Adrenal gland (tissue), 5 donors: Measurements from ENCODE around the gene P4HA2.

Experiments used
- POLR2A ChIP-seq, 2 donors: fragments of 450-650 bp; IDR thresholded peaks; one replicate each; pipeline ENCODE4 v1.6.1; 2017; ENCODE audit warnings: antibody characterized with exemption in 2 of 2, mild to moderate bottlenecking in 2 of 2, moderate library complexity in 1 of 2
- TF ChIP-seq, protein P1 (sequence below), 6 experiments: fragments of 450-650 bp in 4 of 6; fragments of 200-600 bp in 2 of 6; sonication (generic) in 1 of 6; IDR thresholded peaks; 1 replicate in 5 of 6; 2 replicates in 1 of 6; pipeline versions ENCODE4 v1.5.1 to v1.8.0; 2016 to 2021; ENCODE audit warnings: antibody characterized with exemption in 6 of 6, mild to moderate bottlenecking in 2 of 6, moderate library complexity in 1 of 6
- donor health status: DM: no; HTN: no; CAD: no.

GRCh38 chr5:132238901-132239500 lies 11.3 kb upstream of the P4HA2 start:
- TF ChIP-seq, protein P1, sequence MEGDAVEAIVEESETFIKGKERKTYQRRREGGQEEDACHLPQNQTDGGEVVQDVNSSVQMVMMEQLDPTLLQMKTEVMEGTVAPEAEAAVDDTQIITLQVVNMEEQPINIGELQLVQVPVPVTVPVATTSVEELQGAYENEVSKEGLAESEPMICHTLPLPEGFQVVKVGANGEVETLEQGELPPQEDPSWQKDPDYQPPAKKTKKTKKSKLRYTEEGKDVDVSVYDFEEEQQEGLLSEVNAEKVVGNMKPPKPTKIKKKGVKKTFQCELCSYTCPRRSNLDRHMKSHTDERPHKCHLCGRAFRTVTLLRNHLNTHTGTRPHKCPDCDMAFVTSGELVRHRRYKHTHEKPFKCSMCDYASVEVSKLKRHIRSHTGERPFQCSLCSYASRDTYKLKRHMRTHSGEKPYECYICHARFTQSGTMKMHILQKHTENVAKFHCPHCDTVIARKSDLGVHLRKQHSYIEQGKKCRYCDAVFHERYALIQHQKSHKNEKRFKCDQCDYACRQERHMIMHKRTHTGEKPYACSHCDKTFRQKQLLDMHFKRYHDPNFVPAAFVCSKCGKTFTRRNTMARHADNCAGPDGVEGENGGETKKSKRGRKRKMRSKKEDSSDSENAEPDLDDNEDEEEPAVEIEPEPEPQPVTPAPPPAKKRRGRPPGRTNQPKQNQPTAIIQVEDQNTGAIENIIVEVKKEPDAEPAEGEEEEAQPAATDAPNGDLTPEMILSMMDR (IDR thresholded peaks at IDR 0.05), result no peak
- TF ChIP-seq POLR2A (IDR thresholded peaks at IDR 0.05), result no peak
